HG02943 (cell line): Measurements from ENCODE around the gene WRNIP1.
A peak's percentile ranks its signal among the peaks of the same experiment; 100 is the strongest.

Source experiments
- ATAC-seq: cut with Tn5 transposase; IDR thresholded peaks from one replicate; pipeline ENCODE4 v1.9.1; 2021; ENCODE audit warnings: mild to moderate bottlenecking, low read depth, moderate library complexity; ENCODE audit not compliant: unreplicated experiment

WRNIP1 gene

DNA sequence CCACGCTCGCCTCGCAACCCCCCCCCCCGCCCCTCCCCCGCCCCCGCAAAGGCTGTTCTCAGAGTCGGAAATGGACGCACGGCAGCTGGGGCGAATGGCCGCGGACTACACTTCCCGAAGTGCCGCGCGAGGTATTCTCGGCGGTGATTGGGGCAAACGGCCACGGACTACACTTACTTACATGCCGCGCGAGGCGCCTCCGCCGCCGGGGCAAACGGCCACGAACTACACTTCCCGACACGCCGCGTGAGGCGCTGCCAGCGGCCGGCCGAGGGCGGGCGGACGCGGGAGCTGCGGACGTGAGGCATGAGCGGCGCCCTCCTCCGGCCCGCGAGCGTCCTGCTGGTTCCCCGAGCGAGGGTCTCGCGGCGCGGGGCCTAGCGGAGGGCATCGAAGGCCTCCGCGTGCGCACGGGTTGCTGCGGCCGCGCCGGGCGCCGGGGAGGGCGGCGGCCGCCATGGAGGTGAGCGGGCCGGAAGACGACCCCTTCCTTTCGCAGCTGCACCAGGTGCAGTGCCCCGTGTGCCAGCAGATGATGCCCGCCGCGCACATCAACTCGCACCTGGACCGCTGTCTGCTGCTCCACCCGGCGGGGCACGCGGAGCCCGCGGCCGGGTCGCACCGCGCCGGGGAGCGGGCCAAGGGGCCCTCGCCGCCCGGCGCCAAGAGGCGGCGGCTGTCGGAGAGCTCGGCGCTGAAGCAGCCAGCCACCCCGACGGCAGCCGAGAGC, at the start of gene WRNIP1:
WRNIP1 (plus strand) TSS at position 228 of the 730 bp plus-strand sequence; CDS start at position 458, 230 bp downstream.
- ATAC-seq, result peak; percentile 83

DNA sequence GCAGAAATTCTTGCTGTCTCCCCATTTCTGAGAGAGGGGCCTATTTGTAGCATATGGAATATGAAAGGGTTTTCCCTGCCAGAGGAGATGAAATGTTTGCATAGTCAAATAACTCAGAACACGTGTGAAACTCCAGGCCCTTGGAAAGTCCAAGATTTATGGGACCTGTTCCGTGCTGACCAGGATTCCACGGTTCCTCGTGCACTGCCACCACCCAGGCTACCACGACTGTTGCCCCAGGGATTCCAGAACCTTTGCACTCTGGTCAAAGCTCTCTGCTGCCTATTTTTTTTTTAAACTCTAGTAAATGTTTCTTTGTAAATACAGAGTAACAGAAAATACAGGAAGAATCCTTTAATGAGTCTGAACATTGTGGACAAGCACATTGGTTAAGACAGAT, 49.5 kb upstream of the WRNIP1 start:
- no peak for ATAC-seq

DNA sequence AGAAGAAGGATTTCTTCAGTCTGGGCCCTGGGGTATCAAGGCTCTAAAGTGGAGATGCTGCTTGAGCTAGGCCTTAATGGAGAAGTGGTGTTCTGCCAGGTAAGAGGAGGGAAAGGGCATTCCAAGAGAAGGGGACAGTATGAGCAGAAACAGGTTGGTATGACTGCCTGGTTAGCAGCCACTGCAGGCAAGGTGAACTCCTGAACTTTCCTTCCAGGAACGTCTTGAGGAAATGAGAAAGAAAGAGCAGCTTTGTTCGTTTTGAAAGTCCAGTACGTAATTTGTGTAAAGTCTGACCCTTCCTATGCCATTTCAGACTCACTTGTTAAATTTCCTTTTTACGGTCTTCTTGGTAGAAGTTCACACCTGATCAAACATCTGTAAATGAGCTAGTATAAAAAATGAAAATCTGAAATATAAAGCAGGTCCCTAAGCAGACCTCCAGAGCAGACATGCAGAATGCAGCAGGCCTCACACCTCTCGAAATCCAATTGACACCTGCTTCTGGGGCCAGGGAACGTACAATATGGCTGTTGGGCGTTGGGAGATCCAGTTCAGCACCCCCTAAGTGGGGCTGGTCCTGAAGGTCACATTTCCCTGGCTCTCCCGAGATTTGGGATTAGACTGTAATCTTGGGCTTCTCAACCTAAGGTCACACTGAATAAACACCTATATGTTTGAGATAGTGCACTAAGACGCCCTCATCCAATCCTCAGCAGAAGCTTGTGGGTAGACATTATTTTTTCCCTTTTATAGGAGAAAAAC, 48.1 kb upstream of the WRNIP1 start:
- no peak for ATAC-seq

DNA sequence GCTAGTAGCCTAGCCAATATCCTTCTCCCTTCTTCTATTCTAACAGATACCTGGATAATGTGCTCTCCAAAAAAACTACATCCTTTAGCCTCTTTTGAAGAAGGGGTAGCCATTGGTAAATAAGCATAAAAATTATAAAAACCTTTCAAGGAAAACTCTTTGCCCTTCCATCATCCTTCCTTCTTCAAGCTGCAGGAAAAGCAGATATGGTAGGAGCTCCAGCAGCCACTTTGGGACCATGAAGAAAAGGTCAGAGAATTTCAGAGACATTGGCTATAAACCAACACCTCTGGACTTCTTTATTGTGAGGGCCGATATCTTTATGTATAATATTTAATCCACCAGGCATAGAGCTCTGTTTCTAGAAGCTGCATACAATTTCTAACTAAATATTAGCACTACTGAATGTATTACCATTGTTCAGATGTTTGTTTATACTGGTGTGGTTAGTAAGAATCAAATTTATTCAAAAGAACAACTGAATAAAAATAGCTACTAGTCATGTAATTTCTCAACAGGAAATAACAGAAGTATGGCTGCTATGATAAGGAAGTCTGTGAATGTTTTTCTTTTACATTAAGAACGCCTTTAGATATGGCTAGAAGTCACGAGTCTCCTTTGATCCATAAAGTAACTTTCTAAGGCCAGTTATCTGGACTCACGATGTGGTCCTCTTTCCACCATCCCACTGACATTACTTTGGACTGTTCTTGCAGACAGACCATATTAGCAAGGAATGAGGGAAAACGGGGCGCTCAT, 46.7 kb upstream of the WRNIP1 start:
- no peak for ATAC-seq

DNA sequence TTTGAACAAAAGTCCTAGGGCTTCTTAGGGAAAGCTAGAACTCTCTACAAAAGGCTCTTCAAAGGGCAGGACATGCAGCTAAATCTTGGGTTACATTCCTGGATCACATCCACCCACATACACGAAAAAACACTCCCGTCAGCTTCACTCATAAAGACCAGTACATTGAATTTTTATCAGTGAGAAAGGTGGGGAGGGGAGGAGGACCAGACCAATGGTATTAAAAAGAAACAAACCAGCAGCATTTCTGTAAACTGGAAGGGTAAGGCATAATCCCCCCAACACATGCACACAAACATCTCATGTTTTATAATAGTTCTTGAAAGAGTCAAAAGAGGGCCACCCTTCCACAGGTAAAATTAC, 46.1 kb upstream of the WRNIP1 start:
- ATAC-seq, result no peak

DNA sequence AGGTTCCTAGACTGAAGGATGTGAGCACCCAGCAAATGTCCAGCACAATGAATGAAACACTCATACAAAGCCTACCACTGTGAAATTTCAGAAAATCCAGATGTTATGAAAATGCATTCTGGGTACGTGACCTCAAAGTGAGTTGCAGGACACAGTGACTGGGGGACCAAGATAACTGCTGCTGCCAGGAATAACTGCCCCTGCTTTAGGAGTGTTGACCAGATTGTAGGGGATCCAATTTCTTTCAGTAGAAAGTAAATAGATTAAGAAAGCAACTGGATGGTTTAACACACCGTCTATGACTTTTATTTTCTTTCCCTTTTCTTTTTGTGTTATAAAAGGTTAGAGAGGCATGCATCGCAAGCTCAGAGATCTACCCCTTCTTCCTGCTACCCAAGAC, 44.0 kb upstream of the WRNIP1 start:
- ATAC-seq, result no peak

DNA sequence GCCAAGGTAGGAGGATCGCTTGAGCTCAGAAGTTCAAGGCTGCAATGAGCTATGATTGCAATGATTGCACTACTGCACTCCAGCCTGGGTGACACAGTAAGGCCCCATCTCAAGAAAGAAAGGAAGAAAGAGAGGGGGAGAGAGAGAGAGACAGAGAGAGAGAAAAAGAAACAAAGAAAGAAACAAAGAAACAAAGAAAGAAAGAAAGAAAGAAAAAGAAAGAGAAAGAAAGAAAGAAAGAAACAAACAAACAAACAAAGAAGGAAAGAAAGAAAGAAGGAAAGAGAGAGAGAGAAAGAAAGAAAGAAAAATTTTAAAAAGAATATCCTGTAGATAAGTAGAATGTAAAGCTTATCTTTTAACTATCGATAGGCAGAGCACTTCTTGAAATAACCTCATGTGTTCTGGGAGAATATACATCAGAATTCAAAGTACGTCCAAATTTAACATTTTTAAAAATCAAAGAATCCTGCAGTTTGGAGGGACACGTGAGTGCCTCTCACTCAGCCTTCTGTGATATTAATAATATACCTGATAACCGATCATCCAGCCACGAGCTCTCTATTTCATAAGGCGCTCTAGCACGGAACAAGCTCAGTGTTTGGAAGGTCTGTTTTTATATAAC, 39.7 kb upstream of the WRNIP1 start:
- no peak for ATAC-seq

DNA sequence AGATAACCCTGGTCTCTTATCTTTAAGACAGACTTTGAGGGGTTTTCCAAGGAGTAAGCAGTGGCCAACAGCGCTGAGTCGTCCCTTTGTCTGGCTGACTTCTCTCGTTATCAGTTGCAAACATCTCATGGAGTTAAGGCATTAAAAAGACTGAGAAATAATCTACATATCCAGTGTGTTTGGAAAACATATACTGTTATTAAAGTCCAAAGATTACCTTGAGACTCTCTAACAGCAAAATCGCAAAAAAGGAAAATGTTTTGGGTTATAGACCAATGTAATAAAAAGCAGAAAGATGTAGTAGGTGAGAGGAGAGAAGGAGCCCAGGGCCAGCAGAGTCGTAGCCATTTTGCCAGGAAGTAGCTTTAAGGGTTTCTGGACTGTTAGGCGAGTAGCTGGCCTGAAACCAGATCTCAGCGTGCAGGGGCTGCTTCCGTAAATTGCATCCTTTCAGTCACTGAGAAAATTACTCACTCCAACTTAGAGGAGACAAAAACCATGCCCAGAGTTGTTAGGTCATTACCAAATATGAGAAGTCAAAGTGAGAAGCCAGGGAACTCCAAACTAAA, 39.1 kb upstream of the WRNIP1 start:
- ATAC-seq, result peak; percentile 59

DNA sequence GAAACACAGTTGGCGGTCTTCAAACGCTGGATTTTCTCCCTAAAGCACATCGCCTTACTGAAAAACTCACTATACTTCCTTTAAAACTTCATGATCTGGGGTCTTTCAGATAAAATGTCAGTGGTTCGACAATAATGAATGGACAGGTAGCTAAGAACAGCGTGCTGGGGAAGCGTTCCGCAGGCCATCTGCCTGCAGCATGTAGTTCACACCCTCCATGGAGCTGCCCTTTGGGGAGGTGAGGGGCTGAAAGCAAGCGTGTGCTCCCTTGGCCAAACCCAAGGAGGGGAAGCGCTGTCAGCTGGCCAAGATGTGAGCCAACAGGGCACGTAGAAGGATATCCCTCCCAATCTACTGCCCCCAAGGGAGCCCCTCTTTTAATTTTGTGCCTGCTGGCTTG, 35.3 kb upstream of the WRNIP1 start:
- ATAC-seq, result no peak

DNA sequence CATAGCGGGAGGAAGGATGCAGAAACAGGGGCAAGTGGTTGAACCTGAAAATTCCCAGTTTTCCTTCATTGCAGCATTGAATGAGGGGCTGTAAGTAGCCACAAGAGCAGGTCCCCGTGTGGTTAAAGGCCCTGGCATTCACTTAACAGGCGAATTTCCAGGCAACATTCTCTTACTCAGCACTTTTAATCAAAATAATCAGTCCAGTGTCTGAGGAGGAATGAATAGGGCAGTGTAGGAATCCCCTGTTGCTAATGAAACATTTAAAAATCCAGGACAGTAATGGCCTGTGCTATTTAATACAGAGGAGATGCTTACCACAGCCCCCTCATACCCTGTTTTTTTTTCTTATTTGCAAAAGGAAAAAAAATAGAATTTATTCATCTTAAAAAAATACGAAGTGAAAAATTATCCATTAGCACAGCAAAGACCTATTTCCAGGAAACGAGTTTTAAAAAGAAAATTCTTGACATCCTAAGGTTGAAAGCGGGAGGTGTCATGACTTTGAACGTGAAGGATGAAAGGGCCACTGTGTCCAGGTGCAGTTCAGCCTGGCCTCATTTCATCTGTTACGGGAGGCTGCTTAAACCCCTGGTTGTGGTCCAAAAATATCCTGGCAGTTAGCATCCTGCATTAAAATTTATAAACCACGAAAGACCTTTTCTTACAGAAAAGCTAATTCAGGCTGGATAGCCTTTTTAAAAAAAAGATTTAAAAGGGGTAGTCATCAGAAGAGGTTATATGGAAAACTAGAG, 34.7 kb upstream of the WRNIP1 start:
- ATAC-seq, result no peak

DNA sequence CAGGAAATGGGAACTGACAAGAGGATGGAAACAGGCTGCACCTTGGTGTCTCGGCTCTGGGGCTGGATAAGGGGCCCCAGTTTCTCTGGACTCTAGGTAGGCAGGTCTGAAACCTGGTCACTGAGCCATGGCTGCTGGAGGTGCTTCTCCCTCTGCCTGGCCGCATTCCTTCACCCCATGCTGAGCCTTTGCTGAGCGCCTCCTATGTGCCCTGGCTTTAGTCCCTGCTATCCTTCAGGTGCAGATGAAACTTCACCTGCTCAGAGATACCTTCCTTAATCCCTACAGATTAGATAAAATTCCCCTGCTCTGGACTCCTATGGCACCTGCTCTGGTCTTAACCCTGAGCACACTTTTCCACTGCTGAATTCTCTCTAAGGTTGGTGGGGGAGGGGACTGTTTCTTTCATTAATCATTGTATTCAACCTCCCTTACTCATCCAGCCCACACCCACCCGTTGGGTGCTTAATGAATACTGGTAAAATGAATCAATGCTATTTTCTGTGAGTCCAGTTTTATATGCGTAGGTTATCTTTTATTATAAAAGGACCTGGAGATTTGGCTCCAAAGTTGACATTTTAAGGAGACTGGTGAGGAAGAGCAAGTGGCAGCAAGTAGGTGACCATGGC, 33.8 kb upstream of the WRNIP1 start:
- ATAC-seq, result no peak

DNA sequence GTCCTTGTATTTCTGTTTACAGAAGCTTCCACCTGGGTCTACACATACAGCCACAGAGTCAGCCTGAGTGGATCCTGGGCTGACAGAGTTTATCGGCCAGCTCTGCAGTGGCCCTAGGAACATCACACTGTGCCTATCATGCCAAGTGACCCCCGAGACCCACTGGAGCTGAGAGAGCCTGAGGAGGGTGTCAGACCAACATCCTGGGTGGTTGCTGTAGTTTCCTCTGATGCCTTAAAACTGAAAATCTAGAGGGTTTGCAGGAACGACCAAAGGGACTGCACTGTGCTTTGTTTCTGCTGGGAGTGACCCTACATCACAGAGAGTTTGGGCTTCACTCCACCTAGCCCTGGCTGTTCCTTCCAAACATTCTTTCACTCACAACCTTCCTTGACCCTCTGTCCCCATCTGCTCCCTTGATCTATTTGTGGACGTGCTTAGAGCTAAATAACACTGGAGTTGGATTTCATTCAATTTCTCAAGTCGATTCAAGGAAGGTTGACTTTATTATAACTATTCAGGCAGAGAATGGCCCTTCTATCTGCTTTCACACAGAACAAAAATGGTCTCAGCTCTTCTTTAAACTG, 32.6 kb upstream of the WRNIP1 start:
- no peak for ATAC-seq

DNA sequence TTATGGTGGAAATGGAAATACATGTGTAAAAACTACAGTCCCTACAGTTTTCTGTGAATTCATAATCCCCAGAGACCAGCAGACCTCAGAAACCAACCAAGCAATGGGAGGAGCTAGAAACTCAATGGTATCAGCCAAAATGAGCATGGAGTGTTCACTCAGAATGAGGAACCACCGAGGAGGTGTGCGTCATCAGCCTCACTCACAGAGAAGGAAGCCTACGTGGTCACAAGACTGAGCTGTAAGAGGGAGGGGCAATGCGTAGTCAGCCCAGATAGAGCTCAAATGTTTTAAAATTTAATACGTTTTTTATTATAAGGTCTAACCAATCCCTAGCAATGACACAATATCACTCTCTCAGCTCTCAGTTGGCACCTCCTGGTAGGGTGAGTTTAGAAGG, 31.9 kb upstream of the WRNIP1 start:
- ATAC-seq, result peak; percentile 86

DNA sequence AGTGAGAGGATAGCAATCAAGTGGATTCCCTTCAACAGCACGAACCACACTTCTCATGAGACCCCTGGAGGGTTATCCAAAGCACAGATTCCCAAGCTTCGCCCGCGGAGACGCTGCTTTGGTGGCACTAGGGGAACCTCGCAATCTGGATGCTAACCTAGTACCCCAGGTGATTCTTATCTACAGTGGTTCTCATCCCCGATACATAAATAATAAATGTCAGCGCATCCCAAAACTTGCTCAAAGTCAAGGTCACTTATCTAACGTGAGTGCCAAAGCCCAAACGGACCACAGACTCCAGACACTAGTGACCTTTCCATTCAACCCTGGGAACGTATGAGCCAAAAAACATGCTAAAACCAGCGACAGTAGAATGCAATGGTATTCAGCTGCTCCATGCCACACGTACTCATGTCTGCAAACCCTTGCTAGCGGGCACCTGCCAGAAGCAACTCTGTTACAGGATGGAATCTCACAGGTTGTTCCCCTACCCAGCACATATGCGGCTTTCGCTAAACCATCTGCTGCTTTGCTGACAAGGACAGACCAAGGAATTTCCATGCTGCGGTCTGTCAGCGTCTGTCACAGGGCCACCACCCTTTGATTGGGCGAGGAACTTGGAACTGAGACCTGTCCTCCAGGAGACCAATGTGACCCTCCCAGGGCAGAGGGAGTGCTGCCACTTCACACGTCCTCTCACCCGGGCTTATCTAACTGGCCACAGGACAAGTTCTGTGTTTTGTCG, 31.3 kb upstream of the WRNIP1 start:
- ATAC-seq, result peak; percentile 16

DNA sequence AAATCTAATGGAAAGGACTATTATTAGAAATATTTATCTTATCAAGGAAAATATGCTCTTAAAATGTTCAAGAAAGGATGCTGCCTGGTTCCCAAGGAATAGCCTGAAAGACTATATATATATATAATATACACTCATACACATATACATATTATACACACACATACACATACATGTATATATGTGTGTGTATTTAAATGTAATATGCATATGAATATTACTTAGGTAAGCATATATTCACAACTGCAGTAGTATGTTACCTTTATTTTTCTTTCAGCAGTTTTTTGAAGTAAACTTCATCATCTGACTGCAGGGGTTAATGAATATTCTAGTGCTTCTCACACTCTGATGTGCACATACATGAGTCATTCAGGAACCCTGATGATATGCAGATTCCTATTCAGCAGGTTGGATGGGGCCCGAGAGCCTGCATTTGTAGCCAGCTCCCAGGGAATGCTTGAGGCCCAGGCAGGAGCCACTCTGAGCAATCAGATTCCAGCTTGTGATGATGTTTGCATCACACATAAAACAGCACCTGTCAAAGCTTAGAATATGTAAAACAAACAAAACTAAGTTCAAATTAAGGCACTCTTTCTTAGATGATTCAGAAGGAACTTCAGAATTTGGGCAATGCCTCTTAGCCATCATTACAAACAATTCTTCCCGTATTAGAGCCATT, 30.6 kb upstream of the WRNIP1 start:
- no peak for ATAC-seq

DNA sequence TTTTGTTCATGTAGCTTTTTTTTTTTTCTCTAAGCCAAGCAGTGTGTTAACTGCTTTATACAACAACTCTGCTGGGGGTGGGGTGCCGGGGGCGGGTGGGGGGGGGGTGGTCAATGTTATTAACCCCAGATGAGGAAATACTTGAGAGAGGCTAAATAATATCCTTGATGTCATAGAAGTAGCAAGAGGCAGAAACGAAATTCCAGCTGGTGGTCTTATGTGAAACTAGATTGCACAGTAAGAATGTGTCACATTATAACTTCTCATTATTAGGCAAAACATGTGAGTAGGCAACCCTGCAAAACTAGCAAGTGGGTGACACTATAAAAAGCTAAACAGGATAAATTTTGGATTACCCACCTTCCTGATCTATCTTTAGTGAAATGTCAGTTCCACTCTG, 27.3 kb upstream of the WRNIP1 start:
- ATAC-seq, result no peak

DNA sequence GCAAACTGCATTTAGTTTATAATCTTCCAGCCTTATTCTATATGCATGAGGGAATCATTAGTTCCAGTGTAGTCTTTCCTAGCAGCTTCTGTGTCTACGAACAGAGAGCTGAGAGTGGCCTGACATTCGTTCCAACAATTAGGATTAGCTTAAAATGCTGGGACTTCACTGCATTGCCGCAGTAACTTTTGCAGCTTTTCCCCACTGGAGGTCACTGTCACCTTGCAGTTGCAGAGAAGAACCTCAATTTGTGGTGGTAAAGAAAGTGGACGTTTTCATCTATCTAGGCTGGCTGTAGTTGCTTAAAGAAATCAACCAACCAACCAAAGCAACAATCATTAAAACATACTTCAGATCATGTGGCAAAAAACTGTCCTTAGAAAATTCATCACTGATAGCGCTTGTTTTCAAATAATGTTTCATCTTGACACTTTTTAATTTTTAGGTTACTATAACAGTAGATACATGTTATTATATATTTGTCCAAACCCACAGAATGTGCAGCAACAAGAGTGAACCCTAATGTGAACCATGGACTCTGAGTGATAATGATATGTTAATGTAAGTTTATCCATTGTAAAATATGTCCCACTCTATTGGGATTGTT, 26.7 kb upstream of the WRNIP1 start:
- no peak for ATAC-seq
